COLO829 (cell line): Measurements from ENCODE around the gene CTNNB1.

Experiments used
- DNase-seq: peaks from one replicate; pipeline ENCODE4 v3.0.0; 2012; ENCODE audit warnings: low spot score

The CTNNB1 gene

GRCh38 chr3:41198950-41199865, at the start of gene CTNNB1:
CTNNB1 (plus strand) TSS chr3:41199505; CDS start chr3:41224069, 24,564 bp downstream.
- DNase-seq, result peak; percentile 73

GRCh38 chr3:41155834-41156233, 43.5 kb upstream of the CTNNB1 start:
- DNase-seq, result no peak

- no peak for DNase-seq
Measured at GRCh38 chr3:41158947-41159346, 40.4 kb upstream of the CTNNB1 start.

- DNase-seq, result no peak
Measured at GRCh38 chr3:41159588-41160189, 39.6 kb upstream of the CTNNB1 start.

GRCh38 chr3:41162541-41162940, 36.8 kb upstream of the CTNNB1 start:
- no peak for DNase-seq

- no peak for DNase-seq
Measured at GRCh38 chr3:41163006-41163405, 36.3 kb upstream of the CTNNB1 start.

- no peak for DNase-seq
Measured at GRCh38 chr3:41163421-41163820, 35.9 kb upstream of the CTNNB1 start.

- DNase-seq, result no peak
Measured at GRCh38 chr3:41164777-41165176, 34.5 kb upstream of the CTNNB1 start.

- no peak for DNase-seq
Measured at GRCh38 chr3:41167722-41168497, 31.4 kb upstream of the CTNNB1 start.

- DNase-seq, result peak; percentile 35
Measured at GRCh38 chr3:41169023-41169422, 30.3 kb upstream of the CTNNB1 start.

GRCh38 chr3:41173926-41174885, 25.1 kb upstream of the CTNNB1 start:
- DNase-seq, result no peak

- DNase-seq, result peak; percentile 92
Measured at GRCh38 chr3:41175365-41175764, 23.9 kb upstream of the CTNNB1 start.

GRCh38 chr3:41176596-41176995, 22.7 kb upstream of the CTNNB1 start:
- no peak for DNase-seq

GRCh38 chr3:41178576-41178975, 20.7 kb upstream of the CTNNB1 start:
- no peak for DNase-seq

GRCh38 chr3:41180396-41180795, 18.9 kb upstream of the CTNNB1 start:
- DNase-seq, result no peak

GRCh38 chr3:41182504-41183059, 16.7 kb upstream of the CTNNB1 start:
- DNase-seq, result no peak

- DNase-seq, result no peak
Measured at GRCh38 chr3:41184394-41184793, 14.9 kb upstream of the CTNNB1 start.

GRCh38 chr3:41186297-41186696, 13.0 kb upstream of the CTNNB1 start:
- no peak for DNase-seq

- peak; percentile 64 for DNase-seq
Measured at GRCh38 chr3:41188306-41188705, 11.0 kb upstream of the CTNNB1 start.

- DNase-seq, result no peak
Measured at GRCh38 chr3:41190509-41191284, 8.6 kb upstream of the CTNNB1 start.
